ENCODE results near the gene MAP4K5. TPM values are rescaled to one million over a fixed set of nuclear protein-coding genes. Genes with fewer than 3 reads are reported as not detected.

The MAP4K5 gene
- total and polyA plus RNA-seq, 12 donors = 9.2 to 205 (median 33.4) TPM

DNA sequence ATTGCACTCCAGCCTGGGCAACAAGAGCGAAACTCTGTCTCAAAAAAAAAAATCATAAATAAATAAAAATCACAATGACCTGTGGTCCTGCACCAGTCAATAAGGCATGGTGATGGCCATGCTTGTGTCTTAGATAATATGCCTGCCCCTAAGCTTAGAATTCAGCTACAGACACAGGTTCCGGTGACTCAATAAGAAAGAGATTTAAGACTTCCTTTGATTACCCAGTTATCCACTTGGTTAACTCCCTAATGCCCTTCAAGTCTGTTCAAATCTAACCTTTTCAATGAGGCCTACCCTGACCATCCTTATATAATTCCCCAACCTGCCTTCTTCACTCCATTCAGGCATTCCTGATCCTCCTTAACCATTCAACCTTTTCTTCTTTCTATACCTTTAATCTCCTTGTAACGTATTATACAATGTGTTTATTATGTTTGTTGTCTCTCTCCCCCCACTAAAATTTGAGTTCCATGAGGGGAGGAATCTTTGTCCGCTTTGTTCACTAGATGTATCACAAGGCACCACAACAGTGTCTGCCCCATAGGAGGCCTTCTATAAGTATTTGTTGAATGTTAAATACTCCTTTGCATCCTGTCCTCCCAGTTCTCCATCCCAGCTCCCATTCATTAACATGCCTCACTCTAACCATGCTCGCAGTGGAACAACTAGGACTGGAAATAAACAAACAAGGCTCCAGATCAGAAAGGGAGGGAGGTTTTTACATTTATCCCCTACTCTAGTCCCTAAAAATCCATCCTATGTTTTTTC lies 8.9 kb downstream of the MAP4K5 start:
- Histone ChIP-seq H3K4me1 (replicated peaks in 1 of 2) (peaks cover 0 to 24% of the 10 kb centered on the region in 2 donors), H3K9me3 (replicated peaks in 1 of 3) (no peaks in the 10 kb centered on the region), H3K4me3 (no peak overlapping the region), H3K27me3 (no peaks in the 10 kb centered on the region), H3K36me3 (replicated peaks in 1 of 2) (no peaks in the 10 kb centered on the region), H3K27ac (no peak overlapping the region)
- intact Hi-C loops (cut with DNase I) = no loop called here
- TF ChIP-seq POLR2A (IDR thresholded peaks at IDR 0.05) = no peak
- TF ChIP-seq, protein P1, sequence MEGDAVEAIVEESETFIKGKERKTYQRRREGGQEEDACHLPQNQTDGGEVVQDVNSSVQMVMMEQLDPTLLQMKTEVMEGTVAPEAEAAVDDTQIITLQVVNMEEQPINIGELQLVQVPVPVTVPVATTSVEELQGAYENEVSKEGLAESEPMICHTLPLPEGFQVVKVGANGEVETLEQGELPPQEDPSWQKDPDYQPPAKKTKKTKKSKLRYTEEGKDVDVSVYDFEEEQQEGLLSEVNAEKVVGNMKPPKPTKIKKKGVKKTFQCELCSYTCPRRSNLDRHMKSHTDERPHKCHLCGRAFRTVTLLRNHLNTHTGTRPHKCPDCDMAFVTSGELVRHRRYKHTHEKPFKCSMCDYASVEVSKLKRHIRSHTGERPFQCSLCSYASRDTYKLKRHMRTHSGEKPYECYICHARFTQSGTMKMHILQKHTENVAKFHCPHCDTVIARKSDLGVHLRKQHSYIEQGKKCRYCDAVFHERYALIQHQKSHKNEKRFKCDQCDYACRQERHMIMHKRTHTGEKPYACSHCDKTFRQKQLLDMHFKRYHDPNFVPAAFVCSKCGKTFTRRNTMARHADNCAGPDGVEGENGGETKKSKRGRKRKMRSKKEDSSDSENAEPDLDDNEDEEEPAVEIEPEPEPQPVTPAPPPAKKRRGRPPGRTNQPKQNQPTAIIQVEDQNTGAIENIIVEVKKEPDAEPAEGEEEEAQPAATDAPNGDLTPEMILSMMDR (IDR thresholded peaks at IDR 0.05) = no peak
- 81 to 92% (median 91%) methylated on average over 5 of the region's 5 CpGs for WGBS, 4 donors
- DNase-seq = no peak

DNA sequence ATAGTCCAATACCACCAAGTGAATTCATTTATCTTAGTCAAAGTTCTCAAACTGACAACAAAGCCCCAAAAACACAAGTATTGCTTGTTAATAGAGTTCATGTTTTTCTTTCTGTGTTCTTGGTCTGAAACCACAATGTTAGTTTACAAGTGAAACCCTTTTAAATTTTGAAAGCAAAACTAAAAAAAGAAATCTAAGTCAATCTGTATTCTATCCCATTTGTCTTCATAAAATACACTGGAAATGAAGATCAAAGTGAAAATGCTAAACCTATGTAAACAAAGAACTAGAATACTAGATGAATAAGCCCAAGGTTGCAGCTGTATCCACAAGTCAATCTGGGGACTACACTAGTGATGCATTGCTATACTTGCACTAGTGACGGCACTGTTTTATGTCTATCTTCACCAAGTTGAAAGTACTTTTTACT lies 10.4 kb downstream of the MAP4K5 start:
- H3K9me3 ChIP-seq (replicated peaks in 1 of 3) = no peaks in the 10 kb centered on the region
- H3K4me3 ChIP-seq = no peak overlapping the region
- intact Hi-C loops (cut with DNase I) = no loop called here
- no peaks in the 10 kb centered on the region for H3K27me3 ChIP-seq
- no peaks in the 10 kb centered on the region for H3K36me3 ChIP-seq (replicated peaks in 1 of 2)
- no peak for DNase-seq
- peaks cover 0 to 24% of the 10 kb centered on the region in 2 donors for H3K4me1 ChIP-seq (replicated peaks in 1 of 2)
- no peak for TF ChIP-seq POLR2A (IDR thresholded peaks at IDR 0.05)
- TF ChIP-seq, protein P1 (IDR thresholded peaks at IDR 0.05) = no peak
- WGBS, 4 donors = 63 to 89% (median 70%) methylated on average over 1 of the region's 1 CpG
- peak overlapping the region; percentile 11 to 74 (median 45) for H3K27ac ChIP-seq

DNA sequence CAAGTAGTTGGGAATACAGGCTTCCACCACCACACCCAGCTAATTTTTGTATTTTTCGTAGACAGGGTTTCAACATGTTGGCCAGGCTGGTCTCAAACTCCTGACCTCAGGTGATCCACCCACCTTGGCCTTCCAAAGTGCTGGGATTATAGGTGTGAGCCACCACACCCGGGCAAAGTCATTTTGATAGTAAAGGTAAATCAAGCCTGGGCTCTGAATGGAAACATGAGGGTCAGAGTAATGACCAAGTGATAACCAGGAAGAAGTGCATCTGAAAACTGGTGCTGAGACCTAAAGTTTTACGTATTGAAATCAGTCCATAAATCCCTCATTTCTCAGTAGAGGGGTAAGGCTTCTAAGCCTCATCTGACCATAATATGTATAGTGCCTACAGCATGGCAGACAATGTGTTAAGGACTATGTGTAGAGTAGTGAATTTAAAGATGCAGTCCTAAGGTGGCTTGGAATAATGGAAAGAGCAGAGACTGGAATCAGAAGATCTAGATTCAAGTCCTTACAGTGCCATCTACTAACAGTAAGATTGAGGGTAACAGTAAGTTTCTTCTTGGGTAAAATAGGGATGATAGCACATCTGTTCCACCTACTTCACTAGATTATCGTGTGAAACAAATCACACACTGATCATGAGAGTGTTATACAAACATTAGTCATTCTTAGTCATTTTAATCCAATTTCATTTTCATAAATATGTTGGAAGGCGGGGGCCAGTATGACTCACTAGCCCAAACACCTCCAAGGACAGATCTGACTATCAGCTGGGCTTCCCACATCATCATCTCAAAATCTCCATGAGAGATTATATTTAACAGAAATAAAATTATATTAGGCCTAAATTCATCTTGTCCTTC lies 11.2 kb downstream of the MAP4K5 start:
- no peak for TF ChIP-seq POLR2A (IDR thresholded peaks at IDR 0.05)
- TF ChIP-seq, protein P1 (IDR thresholded peaks at IDR 0.05) = no peak
- Histone ChIP-seq H3K9me3 (replicated peaks in 1 of 3) (no peaks in the 10 kb centered on the region), H3K4me3 (no peak overlapping the region), H3K27me3 (no peaks in the 10 kb centered on the region), H3K27ac (peak overlapping the region in 4 of 5 donors; percentile 26 to 77 (median 65)), H3K36me3 (replicated peaks in 1 of 2) (no peaks in the 10 kb centered on the region), H3K4me1 (replicated peaks in 1 of 2) (peaks cover 0 to 24% of the 10 kb centered on the region in 2 donors)
- intact Hi-C loops (cut with DNase I) = no loop called here
- WGBS, 4 donors = 49 to 54% (median 50%) methylated on average over 5 of the region's 5 CpGs
- peak; percentile 46 to 85 (median 80) for DNase-seq

DNA sequence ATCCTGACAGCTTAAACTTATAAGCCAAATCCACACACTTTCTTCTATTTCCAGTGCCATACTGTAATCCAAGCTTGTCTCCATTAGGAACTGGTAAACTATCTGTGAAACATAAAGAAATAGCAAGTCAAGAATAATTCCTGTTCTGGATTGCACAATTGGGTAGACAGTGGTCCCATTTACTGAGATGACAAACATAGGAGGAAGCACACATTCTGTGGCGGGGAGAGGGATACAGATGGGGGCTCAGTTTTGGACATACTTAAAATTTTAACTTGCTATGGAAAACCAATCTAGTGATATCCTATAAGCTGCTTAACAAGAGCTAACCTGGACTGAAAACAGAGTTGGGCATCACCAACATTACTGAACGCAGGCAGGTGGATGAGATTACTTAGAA lies 16.3 kb downstream of the MAP4K5 start:
- no peak overlapping the region for H3K4me3 ChIP-seq
- no peaks in the 10 kb centered on the region for H3K27me3 ChIP-seq
- WGBS, 4 donors = 87 to 100% (median 94%) methylated on average over 2 of the region's 2 CpGs
- peaks cover 0 to 1% of the 10 kb centered on the region in 2 donors for H3K4me1 ChIP-seq (replicated peaks in 1 of 2)
- H3K27ac ChIP-seq = no peak overlapping the region
- DNase-seq = no peak
- no peaks in the 10 kb centered on the region for H3K36me3 ChIP-seq (replicated peaks in 1 of 2)
- intact Hi-C loops (cut with DNase I) = no loop called here
- no peak for TF ChIP-seq POLR2A (IDR thresholded peaks at IDR 0.05)
- TF ChIP-seq, protein P1 (IDR thresholded peaks at IDR 0.05) = no peak
- no peaks in the 10 kb centered on the region for H3K9me3 ChIP-seq (replicated peaks in 1 of 3)

Measured in adrenal gland (tissue), 12 donors.